ENCODE results near the gene ISCU.

ISCU gene

GRCh38 chr12:108562348-108563135, at the start of gene ISCU:
ISCU (plus strand) TSS chr12:108562596; CDS start chr12:108562623, 27 bp downstream.
- DNase-seq (ENCODE audit: low read depth in 2 of 2) = peak; percentile 98 to 99

GRCh38 chr12:108514468-108514972, 47.9 kb upstream of the ISCU start:
- DNase-seq (ENCODE audit: low read depth in 2 of 2) = no peak

- peak; percentile 99 to 100 for DNase-seq (ENCODE audit: low read depth in 2 of 2)
Measured at GRCh38 chr12:108514973-108515814, 47.2 kb upstream of the ISCU start, which contains the start of gene FICD. FICD (plus strand) TSS chr12:108515277; CDS start chr12:108516973, 1,696 bp downstream.

- no peak for DNase-seq (ENCODE audit: low read depth in 2 of 2)
Measured at GRCh38 chr12:108515916-108516315, 46.5 kb upstream of the ISCU start.

DNA sequence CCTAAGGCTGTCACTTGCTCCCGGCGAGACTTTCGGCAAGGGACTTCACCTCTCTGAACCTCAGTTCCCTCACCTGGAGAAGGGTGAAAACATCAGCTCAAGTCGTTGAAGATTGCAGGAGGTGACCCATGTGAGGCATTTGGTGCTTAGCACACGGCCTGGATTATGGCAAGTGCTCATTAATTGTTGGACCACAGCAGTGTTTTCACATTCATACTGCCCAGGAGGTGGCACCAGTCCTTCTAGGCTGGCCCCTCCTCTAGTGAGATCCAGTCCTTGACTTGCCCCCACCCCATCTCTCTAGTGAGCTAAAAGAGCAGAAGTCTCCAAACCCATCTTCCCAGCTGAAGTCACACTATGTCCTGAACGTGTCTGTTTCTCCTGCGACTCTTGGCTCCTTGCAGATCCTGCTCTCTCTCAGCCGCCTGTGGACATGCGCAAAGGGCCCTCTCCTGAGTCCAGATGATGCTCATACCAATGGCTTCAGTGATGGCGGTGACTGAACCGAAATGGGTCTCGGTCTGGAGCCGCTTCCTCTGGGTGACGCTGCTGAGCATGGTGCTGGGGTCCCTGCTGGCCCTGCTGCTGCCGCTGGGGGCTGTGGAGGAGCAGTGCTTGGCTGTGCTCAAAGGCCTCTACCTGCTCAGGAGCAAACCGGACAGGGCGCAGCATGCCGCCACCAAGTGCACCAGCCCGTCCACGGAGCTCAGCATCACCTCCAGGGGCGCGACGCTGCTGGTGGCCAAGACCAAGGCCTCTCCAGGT, 45.7 kb upstream of the ISCU start:
- DNase-seq (ENCODE audit: low read depth in 2 of 2) = no peak

DNA sequence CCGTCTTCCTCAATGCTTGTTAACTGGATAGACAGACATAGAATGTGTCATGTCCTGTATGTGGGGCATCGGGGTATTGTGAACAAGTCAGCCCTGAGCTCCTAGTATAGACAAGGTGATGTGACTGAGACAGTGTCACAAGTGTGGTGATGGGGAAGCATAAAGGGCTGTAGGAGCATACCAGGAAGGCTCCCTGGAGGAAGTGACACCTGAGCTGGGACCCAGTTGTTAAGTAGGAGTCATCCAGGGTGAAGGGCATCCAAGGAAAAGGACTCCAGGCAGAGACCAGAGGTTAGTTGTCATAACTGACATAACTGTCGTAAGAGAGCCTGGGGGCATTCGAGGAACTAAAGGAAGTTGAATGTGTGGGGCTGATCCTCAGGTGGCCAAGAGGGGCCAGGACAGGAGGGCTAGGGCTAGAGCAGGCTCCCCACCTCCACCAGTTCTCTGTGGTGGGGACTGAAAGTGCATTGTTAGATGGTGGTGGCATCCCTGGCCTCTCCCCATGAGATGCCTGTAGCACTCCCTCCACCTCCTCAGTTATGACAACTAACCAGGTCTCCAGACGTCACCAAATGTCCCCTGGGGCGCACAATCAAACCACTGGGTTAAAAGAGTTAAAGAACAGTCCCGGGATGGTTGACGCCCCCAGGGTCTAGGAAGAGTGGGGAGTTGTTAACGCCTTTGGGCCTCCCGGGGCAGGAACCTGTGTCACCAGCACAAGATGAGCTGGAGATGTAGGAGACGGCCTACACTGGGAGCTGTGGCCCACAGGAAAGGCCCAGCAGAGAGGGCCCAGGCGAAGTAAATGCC, 44.9 kb upstream of the ISCU start:
- DNase-seq (ENCODE audit: low read depth in 2 of 2) = no peak

- DNase-seq (ENCODE audit: low read depth in 2 of 2) = no peak
Measured at GRCh38 chr12:108518101-108518715, 44.2 kb upstream of the ISCU start.

DNA sequence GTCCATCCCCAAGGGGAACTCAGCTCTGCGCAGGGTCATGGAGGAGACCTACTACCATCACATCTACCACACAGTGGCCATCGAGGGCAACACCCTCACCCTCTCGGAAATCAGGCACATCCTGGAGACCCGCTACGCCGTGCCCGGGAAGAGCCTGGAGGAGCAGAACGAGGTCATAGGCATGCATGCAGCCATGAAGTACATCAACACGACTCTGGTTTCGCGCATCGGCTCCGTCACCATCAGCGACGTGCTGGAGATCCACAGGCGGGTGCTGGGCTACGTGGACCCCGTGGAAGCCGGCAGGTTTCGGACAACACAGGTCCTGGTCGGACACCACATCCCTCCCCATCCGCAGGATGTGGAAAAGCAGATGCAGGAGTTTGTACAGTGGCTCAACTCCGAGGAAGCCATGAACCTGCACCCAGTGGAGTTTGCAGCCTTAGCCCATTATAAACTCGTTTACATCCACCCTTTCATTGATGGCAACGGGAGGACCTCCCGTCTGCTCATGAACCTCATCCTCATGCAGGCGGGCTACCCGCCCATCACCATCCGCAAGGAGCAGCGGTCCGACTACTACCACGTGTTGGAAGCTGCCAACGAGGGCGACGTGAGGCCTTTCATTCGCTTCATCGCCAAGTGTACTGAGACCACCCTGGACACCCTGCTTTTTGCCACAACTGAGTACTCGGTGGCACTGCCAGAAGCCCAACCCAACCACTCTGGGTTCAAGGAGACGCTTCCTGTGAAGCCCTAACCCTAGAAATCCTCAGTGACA, 43.5 kb upstream of the ISCU start:
- no peak for DNase-seq (ENCODE audit: low read depth in 2 of 2)

DNA sequence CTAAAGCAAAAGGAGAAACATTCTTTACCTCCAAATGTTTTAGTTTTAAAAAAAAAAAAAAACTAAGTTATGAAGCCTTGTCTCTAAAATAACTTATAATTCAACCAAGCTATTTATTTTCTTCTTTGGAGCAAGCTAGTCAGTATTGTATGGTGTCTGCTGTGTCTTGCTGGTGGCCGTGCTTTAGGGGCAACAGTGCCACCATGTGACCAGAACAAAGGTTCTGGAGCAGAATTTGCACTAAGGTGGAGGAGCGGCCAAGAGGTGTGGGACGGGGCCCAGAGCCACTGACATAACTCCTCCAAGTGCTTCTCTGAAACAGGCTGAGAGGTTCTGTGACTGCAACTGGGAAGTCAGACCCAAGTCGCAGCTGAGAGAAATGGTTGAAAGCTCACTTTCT, 42.8 kb upstream of the ISCU start:
- DNase-seq (ENCODE audit: low read depth in 2 of 2) = no peak

DNA sequence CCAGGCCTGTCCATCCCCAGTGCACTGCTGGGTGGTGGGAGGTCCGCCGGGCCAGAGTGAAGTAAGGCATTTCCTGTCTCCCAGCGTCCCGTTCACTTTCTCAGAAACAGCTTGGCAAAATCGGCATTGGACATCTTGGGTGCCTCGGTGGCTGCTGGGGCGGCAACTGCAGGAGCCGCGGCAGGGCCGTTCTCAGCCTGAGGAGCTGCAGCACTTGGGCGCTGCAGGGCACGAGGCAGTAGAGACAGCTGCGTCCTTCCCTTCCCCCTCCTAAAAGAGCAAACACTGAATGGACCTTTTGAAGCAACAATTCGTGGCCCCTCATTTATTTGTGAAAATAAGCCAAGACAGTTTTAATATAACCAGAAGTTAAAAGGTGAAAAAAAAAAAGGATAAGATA, 39.0 kb upstream of the ISCU start:
- DNase-seq (ENCODE audit: low read depth in 2 of 2) = no peak

- DNase-seq (ENCODE audit: low read depth in 2 of 2) = no peak
Measured at GRCh38 chr12:108525681-108526080, 36.7 kb upstream of the ISCU start.

GRCh38 chr12:108526482-108527165, 35.8 kb upstream of the ISCU start:
- DNase-seq (ENCODE audit: low read depth in 2 of 2) = no peak

GRCh38 chr12:108527166-108527496, 35.3 kb upstream of the ISCU start:
- DNase-seq (ENCODE audit: low read depth in 2 of 2) = no peak

GRCh38 chr12:108530161-108530560, 32.2 kb upstream of the ISCU start:
- no peak for DNase-seq (ENCODE audit: low read depth in 2 of 2)

DNA sequence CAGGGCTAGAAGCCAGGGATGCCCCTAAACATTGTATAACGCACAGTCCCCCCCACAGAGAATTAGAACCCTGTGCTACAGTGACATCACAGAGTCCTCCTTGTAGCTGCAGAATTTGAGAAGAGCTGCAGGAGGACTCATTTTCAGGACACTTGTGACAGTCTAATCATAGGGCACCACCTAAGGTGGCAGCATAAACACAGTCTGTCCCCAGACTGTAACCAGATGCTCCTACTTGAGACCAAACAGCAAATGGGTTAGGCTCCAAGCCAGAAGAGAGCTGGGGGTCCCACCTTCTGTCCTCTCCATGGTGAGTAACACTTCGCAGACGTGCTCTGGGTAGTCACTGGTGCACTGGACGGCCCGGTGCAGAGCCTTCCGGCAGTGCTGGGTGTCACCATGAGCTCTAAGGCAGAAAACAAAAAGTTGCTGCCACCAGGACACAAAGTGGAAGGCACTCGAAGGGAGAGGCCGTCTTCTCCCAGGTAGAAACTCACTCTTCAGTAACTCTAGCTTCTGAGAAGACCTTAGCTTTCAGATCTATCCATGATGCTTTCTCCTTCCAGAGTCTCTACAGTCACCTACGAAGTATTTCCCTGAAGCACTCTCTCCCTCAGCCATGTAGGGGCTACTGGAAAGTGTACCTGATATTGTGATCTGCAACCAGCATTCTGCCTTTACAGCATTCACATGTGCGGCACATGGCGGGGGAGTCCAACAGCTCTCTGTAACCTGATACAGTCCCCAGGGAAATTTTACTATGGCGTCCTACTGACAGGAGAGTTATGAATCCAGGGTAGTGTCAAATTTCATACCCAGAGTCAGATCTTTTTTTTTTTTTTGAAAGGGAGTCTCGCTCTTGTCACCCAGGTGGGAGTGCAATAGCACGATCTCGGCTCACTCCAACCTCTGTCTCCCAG, 30.2 kb upstream of the ISCU start:
- DNase-seq (ENCODE audit: low read depth in 2 of 2) = no peak

- no peak for DNase-seq (ENCODE audit: low read depth in 2 of 2)
Measured at GRCh38 chr12:108538146-108538545, 24.2 kb upstream of the ISCU start.

GRCh38 chr12:108538616-108539195, 23.7 kb upstream of the ISCU start:
- DNase-seq (ENCODE audit: low read depth in 2 of 2) = no peak

GRCh38 chr12:108542320-108542719, 20.1 kb upstream of the ISCU start:
- no peak for DNase-seq (ENCODE audit: low read depth in 2 of 2)
